Lung (tissue), 12 donors: ENCODE measurements around the gene TCAIM. TPM values are rescaled to one million over a fixed set of nuclear protein-coding genes. Genes with fewer than 3 reads are reported as not detected.
A peak's percentile ranks its signal among the peaks of the same experiment; 100 is the strongest.
"Not testable (repeated sequence)": the region's sequence is repeated elsewhere in the genome, so short reads cannot be mapped to it uniquely, and the experiment has no call there.

Source experiments
- ATAC-seq: fragments of 200-7000 bp; cut with Tn5 transposase; one replicate; pipeline ENCODE4 v1.9.1; 2020; ENCODE audit warnings: moderate number of reproducible peaks; ENCODE audit not compliant: insufficient read depth, low FRiP score
- DNase-seq, 3 donors: peaks; one replicate each; pipeline ENCODE4 v3.0.0-alpha.2; 2013 to 2017
- H3K27ac ChIP-seq, 2 donors: one replicate each; pipeline ENCODE4 v1.5.1; 2013; ENCODE audit warnings: mild to moderate bottlenecking in 2 of 2, moderate library complexity in 2 of 2, control low read depth in 1 of 2, inconsistent platforms in 1 of 2, low read depth in 1 of 2, low read length in 1 of 2
- H3K27me3 ChIP-seq, 3 donors: one replicate each; pipeline ENCODE4 v1.5.1; 2013; ENCODE audit warnings: low read length in 2 of 3; ENCODE audit not compliant: control insufficient read depth in 3 of 3, insufficient read depth in 3 of 3
- H3K36me3 ChIP-seq, 4 donors: one replicate each; pipeline ENCODE4 v1.5.1; 2013; ENCODE audit warnings: low read length in 4 of 4, mild to moderate bottlenecking in 1 of 4, moderate library complexity in 1 of 4; ENCODE audit not compliant: control insufficient read depth in 4 of 4, insufficient read depth in 4 of 4
- H3K4me1 ChIP-seq, 5 donors: one replicate each; pipeline ENCODE4 v1.5.1; 2013; ENCODE audit warnings: low read length in 5 of 5, mild to moderate bottlenecking in 2 of 5, moderate library complexity in 1 of 5; ENCODE audit not compliant: control insufficient read depth in 5 of 5, insufficient read depth in 5 of 5
- H3K4me3 ChIP-seq: one replicate; pipeline ENCODE4 v1.5.1; 2013; ENCODE audit warnings: mild to moderate bottlenecking, control low read depth, moderate library complexity
- H3K9ac ChIP-seq, 2 donors: one replicate each; pipeline ENCODE4 v1.5.1; 2013; ENCODE audit warnings: low read length in 2 of 2, control low read depth in 1 of 2; ENCODE audit not compliant: insufficient read depth in 1 of 2
- H3K9me3 ChIP-seq, 4 donors: one replicate each; pipeline ENCODE4 v1.5.1; 2013; ENCODE audit warnings: low read length in 3 of 4, mild to moderate bottlenecking in 1 of 4, moderate library complexity in 1 of 4; ENCODE audit not compliant: control insufficient read depth in 4 of 4, insufficient read depth in 3 of 4
- WGBS, 2 donors: extraction: QIAGEN DNeasy Blood & Tissue Kit; methylation state at CpG; one replicate each; pipeline ENCODE4 v1.1.7; 2013; 5-methylcytosine and 5-hydroxymethylcytosine counted together
- polyA plus RNA-seq, 2 donors: library from polyadenylated mRNA; stranded (reverse); fragments of 200-250 nt; gene quantifications; one replicate each; pipeline ENCODE4 v1.2.1, GENCODE V29; 2013
- total RNA-seq, 2 donors: library from RNA; depleted of rRNA in 1 of 2; stranded (reverse); fragments of >200 nt in 1 of 2; gene quantifications; one replicate each; pipeline ENCODE4 v1.2.1, GENCODE V29; 2014 to 2021
- TF ChIP-seq, protein P1 (sequence below): IDR thresholded peaks from 2 replicates; pipeline ENCODE4 v1.5.1; 2012; ENCODE audit warnings: mild to moderate bottlenecking; ENCODE audit errors: control extremely low read depth, extremely low read depth
- donor health status: control.
- donor health status: control.
- donor health status: Bipolar disorder and iron deficiency.
- donor health status: healthy.
- donor health status: DM: yes; HTN: yes; CAD: no.

The TCAIM gene
- total and polyA plus RNA-seq, 4 donors: 14.4 to 42.1 (median 18.9) TPM

DNA sequence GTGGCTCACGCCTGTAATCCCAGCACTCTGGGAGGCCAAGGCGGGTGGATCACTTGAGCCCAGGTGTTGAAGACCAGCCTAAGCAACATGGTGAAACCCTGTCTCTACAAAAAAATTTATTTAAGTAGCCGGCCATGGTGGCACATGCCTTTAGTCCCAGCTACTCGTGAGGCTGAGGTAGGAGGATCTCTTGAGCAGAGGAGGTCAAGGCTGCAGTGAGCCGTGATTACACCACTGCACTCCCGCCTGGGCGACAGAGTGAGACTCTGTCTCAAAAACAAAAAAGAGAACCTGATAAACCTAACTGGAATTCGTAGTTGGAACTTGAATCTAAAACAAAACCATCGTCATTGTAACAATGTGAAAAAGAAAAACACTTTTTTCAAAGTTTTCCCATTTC is 57.1 kb downstream of the TCAIM start:
- Histone ChIP-seq H3K4me1 (no peaks in the 10 kb centered on the region), H3K27me3 (no peaks in the 10 kb centered on the region), H3K36me3 (peaks cover 0 to 3% (median under 1%) of the 10 kb centered on the region in 4 donors), H3K27ac (no peak overlapping the region), H3K4me3 (no peak overlapping the region), H3K9me3 (no peaks in the 10 kb centered on the region), H3K9ac (no peak overlapping the region)
- DNase-seq (no peak), ATAC-seq (no peak)
- TF ChIP-seq, protein P1, sequence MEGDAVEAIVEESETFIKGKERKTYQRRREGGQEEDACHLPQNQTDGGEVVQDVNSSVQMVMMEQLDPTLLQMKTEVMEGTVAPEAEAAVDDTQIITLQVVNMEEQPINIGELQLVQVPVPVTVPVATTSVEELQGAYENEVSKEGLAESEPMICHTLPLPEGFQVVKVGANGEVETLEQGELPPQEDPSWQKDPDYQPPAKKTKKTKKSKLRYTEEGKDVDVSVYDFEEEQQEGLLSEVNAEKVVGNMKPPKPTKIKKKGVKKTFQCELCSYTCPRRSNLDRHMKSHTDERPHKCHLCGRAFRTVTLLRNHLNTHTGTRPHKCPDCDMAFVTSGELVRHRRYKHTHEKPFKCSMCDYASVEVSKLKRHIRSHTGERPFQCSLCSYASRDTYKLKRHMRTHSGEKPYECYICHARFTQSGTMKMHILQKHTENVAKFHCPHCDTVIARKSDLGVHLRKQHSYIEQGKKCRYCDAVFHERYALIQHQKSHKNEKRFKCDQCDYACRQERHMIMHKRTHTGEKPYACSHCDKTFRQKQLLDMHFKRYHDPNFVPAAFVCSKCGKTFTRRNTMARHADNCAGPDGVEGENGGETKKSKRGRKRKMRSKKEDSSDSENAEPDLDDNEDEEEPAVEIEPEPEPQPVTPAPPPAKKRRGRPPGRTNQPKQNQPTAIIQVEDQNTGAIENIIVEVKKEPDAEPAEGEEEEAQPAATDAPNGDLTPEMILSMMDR: no peak
- 96% methylated on average over 9 of the region's 9 CpGs for WGBS, 2 donors

DNA sequence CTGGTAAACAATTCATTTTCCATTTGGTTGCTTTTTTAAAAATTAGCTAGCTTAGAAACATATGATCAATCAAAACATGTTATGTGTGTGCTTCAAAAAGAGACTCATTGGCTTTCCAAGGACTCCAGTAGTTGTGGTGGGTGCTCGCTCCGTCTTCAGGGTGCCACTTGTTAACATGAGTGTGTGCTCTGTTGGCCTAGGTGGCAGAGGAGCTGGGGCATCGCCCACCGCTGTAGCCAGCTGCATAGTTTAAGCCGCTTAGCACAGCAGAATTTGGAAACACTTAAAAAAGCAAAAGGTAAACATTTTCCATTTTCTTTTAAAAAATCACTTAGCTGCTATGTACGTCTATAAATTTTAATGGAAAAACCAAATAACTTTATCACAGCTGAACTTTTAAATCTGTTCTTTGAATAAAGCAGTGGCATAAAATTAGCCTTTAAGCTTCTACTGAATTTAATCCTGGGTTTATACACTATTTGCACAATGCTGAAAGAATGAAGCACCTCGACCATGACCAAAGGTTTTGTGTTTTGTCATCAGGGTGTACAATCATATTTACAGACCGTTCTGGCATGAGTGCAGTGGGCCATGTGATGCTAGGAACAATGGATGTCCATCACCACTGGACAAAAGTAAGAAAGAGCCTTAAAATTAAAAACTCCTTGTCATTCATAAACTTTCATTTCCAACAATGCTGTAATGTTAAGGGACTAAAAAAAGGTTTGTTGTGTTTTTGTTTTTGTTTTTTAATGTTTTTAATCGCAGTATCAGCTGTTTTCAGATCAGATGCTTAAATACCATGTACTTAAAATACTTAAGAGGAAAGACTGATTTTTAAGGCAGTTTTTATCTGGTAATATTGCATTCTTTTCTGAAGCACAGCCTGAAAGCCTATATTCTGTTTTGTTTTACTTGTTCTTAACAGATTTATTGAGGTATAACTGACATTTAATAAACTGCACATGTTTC is 57.9 kb downstream of the TCAIM start:
- ATAC-seq (no peak), DNase-seq (peak in 1 of 3 donors; percentile 19)
- Histone ChIP-seq H3K9ac (no peak overlapping the region), H3K4me3 (no peak overlapping the region), H3K4me1 (peaks cover 0 to 1% (median 0%) of the 10 kb centered on the region in 5 donors), H3K9me3 (no peaks in the 10 kb centered on the region), H3K27me3 (no peaks in the 10 kb centered on the region), H3K36me3 (peaks cover 0 to 3% (median 1%) of the 10 kb centered on the region in 4 donors), H3K27ac (no peak overlapping the region)
- TF ChIP-seq, protein P1: no peak
- WGBS, 2 donors: 94 to 95% methylated on average over 9 of the region's 9 CpGs

DNA sequence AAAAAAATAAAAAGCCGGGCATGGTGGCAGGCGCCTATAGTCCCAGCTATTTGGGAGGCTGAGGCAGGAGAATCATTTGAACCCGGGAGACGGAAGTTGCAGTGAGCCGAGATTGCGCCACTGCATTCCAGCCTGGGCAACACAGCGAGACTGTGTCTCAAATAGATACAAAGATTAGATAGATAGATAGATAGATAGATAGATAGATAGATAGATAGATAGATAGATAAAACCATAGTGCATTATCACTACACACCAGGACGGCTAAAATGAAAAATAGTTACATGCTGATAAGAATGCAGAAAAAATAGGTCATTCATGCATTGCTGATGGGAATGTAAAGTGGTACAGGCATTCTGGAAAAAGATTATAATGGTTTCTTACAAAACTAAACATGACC is 59.7 kb downstream of the TCAIM start:
- DNase-seq, H3K9ac ChIP-seq, H3K4me3 ChIP-seq, ATAC-seq, H3K27ac ChIP-seq, H3K4me1 ChIP-seq, H3K27me3 ChIP-seq, H3K9me3 ChIP-seq, H3K36me3 ChIP-seq: not testable (repeated sequence)
- 94 to 96% methylated on average over 8 of the region's 8 CpGs for WGBS, 2 donors

DNA sequence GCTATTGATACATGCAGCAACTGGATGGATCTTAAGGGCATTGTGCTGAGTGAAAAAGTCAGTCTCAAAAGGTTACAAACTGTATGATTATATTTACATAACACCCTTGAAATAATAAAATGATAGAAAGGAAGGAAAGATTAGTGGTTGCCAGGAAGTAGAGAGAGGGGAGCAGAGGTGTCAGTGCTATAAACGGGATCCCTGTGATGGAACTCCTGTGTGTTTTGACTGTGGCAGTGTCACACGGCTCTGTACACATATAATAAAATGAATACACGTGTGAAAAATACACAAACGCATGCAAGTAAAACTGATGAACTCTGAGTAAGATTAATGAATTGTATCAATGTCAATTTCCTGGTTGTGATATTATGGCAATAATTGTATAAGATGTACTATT is 60.3 kb downstream of the TCAIM start:
- TF ChIP-seq, protein P1: no peak
- Histone ChIP-seq H3K27ac (no peak overlapping the region), H3K4me1 (peaks cover 0 to 1% (median 0%) of the 10 kb centered on the region in 5 donors), H3K4me3 (no peak overlapping the region), H3K9ac (no peak overlapping the region), H3K9me3 (no peaks in the 10 kb centered on the region), H3K27me3 (no peaks in the 10 kb centered on the region), H3K36me3 (peaks cover 0 to 10% (median 1%) of the 10 kb centered on the region in 4 donors)
- ATAC-seq (no peak), DNase-seq (no peak)
- 81 to 84% methylated on average over 4 of the region's 4 CpGs for WGBS, 2 donors
